GM18870 (cell line): ENCODE data around the gene BRWD1.
"Not testable (repeated sequence)": the region's sequence is repeated elsewhere in the genome, so short reads cannot be mapped to it uniquely, and the experiment has no call there.

Source experiments
- ATAC-seq: cut with Tn5 transposase; IDR thresholded peaks from one replicate; pipeline ENCODE4 v1.9.1; 2021; ENCODE audit warnings: moderate library complexity; ENCODE audit not compliant: unreplicated experiment

The BRWD1 gene

DNA sequence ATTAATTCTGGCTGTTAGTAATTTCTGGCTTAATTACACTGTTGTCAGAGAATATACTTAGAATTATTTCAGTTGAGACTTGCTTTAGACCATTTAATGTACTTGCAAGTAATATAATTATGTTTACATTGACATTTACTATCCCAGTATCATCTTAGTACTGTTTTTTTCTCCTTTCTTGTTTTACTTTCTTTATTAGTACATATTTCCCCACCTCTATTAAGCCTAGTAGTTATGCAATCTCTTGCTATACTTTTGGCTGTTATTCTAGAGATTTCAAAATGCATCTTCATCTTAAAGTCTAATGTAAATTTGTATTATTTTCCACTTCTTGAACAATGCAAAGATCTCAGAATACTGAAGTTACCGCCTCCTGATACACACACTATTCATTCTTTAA is 24.4 kb downstream of the BRWD1 start:
- no peak for ATAC-seq

DNA sequence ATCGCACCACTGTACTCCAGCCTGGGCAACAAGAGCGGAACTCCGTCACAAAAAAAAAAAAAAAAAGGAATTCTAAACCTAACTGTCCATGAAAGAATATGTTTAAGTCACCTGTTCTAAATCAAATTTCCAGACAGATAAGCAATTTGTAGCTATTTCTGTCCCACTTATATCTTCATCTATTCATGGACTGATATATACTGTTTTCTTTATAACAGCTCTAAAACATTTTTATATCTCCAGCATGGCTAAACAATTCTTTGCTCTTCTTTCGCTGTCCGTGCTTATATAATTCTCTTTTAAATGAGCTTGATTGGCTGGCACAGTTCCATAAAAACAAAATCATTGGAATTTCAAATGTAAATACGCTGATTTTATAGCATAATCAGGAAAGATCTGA is 30.5 kb downstream of the BRWD1 start:
- ATAC-seq, result no peak

DNA sequence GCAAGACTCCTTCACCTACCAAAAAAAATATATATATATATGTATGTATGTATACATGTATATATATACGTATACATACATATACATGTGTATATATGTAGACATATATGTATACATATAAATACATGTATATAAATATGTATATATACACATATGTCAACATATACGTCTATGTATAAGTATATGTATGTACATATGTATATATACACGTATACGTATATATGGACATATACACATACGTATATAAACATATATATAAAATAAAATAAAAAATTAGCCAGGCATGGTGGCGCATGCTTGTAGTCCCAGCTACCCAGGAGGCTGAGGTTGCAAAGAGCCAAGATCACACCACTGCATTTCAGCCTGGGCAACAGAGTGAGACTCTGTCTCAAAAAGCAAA is 31.6 kb downstream of the BRWD1 start:
- no peak for ATAC-seq

DNA sequence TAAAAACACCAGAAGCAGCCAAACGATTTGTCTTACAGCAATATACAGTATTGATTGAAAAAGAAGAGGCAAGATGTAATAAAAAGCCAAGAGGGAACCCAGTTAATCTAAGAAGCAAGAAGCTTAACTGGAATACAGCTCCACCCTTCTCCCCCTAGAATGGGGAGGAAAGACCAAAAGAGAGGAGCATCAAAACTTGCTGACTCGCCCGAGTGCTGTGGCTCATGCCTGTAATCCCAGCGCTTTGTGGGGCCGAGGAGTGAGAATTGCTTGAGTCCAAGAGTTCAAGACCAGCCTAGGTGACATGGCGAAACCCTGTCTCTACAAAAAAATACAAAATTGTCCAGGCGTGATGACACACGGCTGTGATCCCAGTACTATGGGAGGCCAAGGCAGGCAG is 32.2 kb downstream of the BRWD1 start:
- no peak for ATAC-seq

DNA sequence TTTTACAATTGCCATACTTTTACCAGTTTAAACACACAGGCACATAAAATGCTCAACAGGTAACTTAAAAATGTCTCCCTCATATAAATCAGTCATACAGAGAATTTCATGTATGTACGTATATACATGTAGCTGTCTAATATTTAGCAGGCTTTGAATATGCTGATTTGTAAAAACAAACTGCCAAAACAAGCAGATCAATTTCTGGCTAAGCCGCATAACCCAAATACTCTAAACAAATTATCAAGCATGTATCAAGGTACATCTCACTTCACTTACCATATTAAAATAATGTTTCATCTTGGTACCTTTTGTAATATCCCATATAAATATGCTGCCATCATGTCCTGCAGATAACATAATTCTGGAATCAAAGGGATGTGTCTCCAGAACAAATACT is 43.8 kb downstream of the BRWD1 start:
- no peak for ATAC-seq

DNA sequence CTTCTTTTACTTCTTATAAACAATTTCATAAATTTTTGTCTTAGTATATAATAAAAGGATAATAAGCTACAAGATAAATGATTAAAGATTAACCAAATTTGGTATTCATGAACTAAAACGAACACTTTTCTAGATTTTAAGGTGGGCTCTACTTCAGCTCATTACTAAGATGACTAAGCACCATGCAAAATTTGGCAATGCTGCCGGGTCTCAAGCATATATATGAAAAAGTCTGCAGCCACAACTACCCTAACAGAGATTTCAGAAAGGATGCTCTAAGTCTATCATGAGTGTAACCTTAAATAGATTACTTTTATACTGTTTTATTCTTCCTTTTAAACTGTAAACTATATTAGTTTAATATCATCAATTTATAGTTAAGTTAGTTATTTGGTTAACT is 47.8 kb downstream of the BRWD1 start:
- no peak for ATAC-seq

DNA sequence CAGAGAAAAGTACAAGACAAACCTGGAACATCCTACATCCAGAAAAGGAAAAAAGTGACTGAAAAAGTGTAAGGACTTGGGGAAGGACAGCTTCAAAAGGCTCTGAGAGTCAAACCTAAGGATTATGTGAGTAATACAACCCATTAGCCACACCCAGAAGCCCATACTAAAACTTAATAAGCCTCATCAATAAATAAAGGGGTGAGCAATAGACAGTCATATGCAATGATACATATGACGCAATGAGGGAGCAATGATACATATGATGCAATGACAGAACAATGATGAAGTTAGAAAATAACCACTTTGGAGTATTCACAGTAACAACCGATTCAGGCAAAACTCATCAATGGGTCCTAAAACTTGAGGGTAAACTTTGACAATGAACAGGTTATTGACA is 50.1 kb downstream of the BRWD1 start:
- no peak for ATAC-seq

DNA sequence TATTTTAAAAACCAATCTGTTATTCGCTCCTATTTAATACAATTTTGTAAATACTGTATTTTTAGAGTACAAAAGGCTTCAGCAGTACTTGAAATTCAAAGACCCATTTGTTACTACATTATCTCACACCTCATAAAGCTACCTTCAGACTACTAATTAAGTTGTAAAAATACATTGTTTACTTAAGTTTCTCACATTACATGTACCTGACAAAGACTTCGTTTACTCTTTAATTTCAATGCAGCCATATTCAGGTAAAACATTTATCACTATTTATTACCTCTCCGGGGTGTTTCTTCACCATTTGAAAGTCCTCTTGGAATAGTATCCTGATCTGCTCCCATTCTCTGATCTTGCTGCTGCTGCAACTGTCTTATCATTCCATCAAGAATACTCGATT is 55.2 kb downstream of the BRWD1 start:
- no peak for ATAC-seq

DNA sequence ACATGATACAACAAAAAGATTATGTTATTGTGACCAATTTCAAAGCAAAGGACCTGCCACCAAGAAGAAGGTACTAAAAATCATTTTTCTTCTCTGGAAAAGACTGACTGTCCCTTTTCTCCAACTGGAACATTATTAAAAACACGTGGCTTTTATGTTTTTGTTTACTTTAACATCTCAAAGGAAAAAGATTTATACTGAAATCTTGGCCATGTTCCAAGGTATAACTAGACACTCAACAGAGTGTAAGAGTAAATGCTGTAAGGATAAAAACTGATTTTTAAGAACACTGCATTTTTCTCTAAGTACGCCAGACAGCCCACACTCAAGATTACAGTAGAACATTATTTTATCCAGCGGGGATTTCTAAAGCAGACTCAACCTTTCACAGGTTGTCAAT is 62.1 kb downstream of the BRWD1 start:
- ATAC-seq, result no peak

DNA sequence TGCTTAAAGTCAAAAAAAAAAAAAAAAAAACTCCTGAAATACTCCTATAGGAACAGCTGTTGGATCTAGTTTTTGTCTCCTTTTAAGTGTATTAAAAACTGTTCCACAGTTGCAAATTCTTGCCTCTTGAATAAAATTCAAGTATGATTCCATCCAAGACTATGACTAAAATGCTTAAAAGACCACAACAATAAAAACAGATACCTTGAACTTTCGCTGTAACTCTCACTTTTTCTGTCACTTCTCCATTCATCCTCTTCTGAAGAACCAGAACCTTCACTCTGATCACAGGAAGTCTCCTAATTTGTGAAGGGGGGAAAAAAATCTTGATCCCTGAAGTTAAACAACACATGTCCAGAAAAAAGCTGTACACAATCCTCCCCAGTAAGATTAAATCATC is 75.2 kb downstream of the BRWD1 start:
- no peak for ATAC-seq

DNA sequence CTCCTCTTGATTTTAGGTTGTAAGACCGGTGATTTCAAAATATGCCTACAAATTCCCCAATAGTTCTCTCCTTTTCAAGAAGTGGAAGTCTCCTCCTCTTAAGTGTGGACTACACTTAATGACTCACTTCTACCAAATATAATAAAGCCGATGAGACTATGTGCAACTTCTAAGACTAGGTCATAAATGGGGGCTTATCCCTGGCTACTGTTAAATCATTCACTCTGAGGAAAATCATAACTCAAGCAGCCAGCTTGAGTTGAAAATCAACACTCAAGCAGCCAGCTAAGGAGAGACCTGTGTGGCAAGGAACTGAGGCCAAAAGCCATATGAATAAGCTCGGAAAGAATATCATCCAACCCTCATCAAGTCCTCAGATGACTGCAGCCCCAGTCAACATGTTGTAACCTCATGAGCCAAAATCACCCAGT is 80.6 kb downstream of the BRWD1 start:
- no peak for ATAC-seq

DNA sequence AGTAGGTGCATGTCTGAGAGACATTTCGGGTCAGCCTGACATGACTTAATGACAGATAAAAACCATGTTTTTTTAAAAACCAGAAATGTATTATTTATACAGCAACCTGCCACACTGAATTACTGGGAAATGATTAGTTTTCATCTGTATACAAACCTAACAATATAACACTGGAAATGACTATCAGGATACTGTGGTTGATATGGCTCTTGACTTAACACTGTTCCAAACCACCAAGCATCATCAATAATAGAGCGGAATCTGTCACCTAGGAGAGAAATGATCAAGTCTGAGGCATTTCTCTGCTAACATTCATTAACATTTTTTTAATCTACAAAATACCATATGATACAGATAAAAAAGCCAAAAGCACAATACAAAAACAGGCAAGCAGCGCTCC is 88.5 kb downstream of the BRWD1 start:
- ATAC-seq, result no peak

DNA sequence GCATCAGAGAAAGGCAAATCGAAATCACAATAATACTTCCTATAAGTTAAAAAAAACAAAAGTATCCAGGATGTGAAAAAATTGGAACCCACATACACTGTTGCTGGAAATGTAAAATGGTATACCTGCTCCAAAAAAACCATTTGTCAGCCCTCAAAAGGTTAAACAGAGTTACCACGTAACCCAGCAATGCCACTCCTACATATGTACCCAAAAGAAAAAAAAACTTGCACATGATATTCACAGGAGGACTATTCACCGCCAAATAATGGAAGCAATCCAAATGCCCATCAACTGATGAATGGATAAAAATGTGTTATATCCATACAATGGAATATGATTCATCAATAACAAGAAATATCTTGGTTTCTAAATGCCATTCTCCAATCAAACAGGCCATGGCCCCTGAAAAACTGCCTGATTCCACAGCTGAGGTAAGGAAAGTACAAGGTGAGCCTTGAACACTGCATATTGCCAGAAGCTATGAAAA is 91.4 kb downstream of the BRWD1 start:
- no peak for ATAC-seq

DNA sequence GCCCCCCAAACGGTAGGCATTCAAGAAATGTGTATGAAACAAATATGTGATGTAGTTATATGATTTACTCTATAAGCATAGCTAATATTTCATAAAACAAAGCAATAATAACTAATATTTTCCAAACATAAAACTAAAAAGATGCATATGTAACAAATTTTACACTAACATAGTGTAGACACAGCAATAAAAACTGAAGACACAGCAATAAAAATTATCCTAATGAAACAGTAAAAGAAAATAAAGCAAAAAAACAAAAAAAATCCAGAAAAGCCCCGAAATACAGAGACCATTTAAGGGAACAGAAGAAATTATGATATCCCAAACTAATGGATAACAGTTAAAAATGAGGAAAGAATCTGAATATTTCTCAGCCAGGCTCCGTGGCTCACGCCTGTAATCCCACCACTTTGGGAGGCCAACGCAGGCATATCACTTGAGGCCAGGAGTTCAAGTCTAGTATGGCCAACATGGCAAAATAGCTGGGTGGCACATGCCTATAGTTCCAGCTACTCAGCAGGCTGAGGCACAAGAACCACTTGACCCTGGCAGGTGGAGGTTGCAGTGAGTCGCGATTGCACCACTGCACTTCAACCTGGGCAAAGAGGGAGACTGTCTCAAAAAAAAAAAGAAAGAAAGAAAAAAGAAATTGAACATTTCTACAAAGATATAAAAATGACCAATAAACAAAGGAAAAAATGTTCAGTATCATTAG is 92.0 kb downstream of the BRWD1 start:
- no peak for ATAC-seq

DNA sequence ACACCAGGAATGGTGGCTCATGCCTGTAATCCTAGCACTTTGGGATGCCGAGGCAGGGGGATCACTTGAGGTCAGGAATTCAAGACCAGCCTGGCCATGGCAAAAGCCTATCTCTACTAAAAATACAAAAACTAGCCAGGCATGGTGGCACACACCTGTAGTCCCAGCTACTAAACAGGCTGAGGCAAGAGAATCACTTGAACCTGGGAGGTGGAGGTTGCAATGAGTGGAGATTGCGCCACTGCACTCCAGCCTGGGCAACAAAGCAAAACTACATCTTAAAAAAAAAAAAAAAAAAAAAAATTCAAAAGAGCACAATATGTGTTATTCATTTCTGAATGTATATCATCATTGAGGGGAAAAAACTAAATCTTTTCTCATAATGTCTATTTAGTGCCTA is 92.6 kb downstream of the BRWD1 start:
- not testable (repeated sequence) for ATAC-seq

DNA sequence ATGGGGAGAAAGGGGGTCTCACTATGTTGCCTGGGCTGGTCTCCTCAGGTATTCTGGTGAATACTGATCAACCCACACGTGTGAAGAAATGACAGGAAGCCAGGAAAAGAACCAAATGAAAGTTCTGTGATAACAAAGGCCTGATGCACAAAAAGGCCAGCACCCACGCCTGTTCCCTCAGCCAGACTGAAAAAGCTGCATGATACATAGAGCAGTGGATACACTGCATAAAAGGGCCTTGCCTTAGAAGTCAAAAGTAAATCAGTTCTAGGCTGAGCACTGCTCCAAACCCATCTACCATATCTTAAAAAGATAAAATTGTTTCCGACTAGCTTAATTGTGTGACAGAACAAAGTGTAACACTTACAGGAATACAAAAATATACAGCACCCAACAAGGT is 93.3 kb downstream of the BRWD1 start:
- no peak for ATAC-seq

DNA sequence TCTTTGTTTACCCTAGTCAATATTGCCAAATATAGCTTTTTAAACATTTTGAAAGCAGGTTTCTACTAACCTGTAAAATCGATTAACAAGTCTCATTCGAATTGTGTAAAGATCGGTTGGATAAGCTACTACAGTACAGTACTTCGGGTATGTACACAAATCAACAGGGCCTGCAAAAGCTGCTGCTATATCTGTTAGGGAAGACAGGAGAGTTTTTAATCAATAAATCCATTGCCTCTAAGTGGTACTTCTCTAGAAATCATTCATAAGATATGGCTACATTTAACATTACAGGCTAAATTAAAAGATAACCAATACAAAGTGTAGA is 95.4 kb downstream of the BRWD1 start:
- ATAC-seq, result no peak

DNA sequence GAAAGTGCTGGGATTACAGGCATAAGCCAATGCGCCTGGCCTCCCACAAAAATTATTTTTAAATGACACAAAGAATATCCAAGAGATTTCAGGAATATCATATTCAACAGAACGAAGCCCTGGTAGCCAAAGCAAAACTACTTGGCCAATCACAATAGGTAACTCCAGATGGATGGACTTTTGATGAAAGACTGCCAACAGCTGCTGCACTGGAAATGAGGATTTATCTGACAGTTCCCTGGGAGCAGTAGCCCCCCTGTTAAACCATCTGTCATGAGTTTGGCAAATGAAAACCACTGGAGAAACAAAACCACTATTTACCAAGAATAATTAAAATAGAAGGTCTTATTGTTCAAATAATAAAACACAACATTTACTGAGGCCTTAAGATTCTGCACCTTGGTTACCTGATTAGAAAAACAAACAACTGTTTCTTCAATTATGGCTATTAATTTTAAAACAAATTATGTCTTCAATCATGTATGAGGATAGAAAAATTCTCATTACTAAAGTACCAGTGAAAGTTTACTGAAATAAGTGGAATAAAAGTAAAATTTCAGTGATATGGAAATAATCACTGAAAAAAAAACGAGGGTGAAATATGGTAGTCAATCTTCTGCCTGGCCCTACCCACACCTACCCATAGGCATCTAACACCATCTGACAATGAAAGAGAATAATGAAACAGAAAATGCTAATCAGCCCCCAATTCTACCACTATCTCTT is 95.9 kb downstream of the BRWD1 start:
- no peak for ATAC-seq

DNA sequence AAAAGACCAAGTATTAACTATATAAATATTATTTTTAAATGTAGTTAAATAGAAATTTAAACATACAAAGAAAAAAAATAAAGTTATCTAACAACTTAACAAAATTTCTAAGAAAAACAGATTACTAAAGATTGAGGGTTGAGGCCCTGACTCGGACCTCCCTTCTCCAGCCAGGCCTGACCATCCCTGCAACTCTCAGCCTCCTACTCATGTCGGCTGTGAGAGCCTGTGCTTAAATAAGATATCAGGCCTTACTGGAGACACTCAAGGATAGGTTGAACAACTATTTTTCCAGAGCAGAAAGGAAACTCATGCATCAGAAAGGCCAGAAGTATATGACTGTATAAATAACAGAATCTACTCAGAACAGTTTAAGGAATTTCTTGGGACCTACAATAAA is 97.1 kb downstream of the BRWD1 start:
- ATAC-seq, result no peak

DNA sequence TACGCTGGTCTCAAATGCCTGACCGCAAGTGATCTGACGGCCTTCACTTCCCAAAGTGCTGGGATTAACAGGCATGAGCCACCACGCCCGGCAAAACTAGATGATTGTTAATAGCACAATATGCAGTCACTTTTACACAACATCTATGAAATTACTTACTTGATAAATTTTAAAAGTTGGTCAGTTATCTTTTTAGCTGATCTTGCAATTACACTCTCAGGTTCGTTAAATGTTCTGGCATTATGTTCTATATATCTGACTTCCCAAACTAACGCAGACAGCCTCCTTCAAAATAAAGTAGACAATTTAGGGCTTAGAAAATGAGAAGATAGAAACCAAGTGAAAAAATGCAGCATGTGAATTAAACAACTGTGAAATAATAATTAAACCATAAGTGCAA is 98.4 kb downstream of the BRWD1 start:
- ATAC-seq, result no peak

DNA sequence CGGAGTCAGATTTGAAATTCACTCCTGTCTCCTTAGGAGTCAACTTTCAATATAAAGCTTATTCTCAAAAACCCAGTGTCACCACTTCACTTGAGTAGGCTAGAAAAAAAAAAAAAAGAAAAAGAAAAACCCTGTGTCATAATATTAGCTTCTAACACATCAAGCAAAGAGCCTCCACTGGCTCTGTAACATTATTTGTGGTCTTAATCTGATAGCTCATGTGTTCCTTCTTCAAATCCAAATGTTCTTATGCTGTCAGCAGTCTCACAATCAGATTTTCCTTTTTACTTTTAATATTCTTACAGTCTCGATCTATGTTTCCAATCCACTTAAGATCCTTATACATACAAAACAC is 104.1 kb downstream of the BRWD1 start:
- ATAC-seq, result no peak

DNA sequence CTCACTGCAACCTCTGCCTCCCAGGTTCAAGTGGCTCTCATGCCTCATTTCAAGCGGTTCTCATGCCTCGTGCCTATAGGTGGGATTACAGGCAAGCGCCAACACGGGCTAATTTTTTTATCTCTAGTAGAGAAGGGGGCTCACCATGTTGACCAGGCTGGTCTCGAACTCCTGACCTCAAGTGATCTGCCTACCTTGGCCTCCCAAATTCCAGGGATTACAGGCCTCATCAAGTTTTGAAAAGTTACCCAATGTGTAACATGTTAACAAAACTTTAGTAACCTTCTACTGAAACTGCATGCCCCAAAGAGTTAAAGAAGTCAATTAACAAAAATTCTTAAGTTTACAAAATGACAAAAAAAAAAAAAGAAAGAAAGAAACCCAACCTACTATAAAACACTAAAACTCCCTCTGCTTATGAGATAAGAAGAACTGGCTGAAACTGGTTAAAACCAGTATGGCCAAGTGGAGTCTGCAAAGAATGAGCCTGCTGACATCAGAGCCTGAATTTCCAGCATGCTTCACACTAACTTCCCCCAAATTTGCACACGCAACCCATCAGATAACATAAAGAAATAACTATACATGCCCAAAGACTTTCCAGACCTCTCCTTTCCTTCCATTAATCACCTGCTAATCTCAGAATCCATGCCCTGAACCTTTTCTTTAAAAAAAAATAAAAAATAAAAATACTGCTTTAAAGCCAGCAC is 104.7 kb downstream of the BRWD1 start:
- ATAC-seq, result no peak
